Measurements from ENCODE around the gene DHX58. TPM values are rescaled to one million over a fixed set of nuclear protein-coding genes. Genes with fewer than 3 reads are reported as not detected.

Gene DHX58
- total and polyA plus RNA-seq, 10 donors: 20.9 to 41.2 (median 25.8) TPM

DNA sequence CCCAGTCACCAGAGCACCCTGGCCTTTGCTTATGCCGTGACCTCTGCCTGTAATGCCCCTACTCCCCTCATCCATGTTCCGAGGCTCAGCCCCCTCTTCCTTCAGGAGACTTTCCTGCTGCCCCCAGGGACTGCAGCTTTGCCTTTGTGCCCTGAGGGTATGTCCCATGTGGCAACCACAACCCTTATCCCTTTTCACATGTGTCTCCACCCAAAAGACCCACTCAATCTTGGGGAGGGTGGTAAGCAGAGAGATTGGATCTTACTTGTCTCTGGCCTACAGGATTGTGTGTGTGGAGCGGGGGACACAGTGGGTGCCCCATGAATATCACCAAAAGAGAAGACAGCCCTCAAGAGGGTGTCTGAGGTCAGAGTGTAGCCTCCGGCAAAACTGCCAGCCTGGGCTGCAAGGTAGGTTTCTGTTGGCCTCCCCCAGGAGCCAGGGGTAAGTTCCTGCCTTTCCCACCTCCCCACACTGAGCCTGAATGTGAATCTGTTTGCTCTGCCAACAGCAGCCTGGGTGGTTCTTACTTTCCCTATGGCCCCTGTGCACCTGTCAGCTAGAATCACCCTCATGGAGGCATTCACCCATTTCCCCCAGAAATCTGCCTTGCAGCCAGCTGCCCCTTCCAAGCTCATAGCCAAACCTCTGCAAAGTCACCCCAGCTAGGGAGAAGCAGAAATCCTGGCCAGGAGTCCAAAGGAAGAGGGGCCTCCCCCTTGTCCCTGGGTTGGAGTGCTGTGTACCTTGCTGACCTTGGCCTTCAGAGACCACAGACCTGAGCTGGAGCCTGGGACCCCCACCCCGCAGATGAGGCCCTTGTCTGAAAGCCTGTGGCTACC is 50.6 kb downstream of the DHX58 start:
- Histone ChIP-seq H3K27ac (no peak overlapping the region), H3K9me3 (no peaks in the 10 kb centered on the region), H3K36me3 (no peaks in the 10 kb centered on the region), H3K4me1 (peaks cover 0 to 19% (median 4%) of the 10 kb centered on the region in 6 donors), H3K4me3 (no peak overlapping the region), H3K27me3 (replicated peaks in 1 of 7) (no peaks in the 10 kb centered on the region)
- DNase-seq: no peak
- 64 to 73% (median 69%) methylated on average over 4 to 5 of the region's 5 CpGs for WGBS, 5 donors
- intact Hi-C loops (cut with DNase I; ENCODE audit: low total_unique reads): no loop called here
- TF ChIP-seq POLR2A (IDR thresholded peaks at IDR 0.05) (no peak), POLR2AphosphoS5 (IDR thresholded peaks at IDR 0.05) (no peak)
- TF ChIP-seq, protein P1, sequence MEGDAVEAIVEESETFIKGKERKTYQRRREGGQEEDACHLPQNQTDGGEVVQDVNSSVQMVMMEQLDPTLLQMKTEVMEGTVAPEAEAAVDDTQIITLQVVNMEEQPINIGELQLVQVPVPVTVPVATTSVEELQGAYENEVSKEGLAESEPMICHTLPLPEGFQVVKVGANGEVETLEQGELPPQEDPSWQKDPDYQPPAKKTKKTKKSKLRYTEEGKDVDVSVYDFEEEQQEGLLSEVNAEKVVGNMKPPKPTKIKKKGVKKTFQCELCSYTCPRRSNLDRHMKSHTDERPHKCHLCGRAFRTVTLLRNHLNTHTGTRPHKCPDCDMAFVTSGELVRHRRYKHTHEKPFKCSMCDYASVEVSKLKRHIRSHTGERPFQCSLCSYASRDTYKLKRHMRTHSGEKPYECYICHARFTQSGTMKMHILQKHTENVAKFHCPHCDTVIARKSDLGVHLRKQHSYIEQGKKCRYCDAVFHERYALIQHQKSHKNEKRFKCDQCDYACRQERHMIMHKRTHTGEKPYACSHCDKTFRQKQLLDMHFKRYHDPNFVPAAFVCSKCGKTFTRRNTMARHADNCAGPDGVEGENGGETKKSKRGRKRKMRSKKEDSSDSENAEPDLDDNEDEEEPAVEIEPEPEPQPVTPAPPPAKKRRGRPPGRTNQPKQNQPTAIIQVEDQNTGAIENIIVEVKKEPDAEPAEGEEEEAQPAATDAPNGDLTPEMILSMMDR (IDR thresholded peaks at IDR 0.05 in 8 of 11, conservative IDR thresholded peaks at IDR 0.05 in 3 of 11): no peak

DNA sequence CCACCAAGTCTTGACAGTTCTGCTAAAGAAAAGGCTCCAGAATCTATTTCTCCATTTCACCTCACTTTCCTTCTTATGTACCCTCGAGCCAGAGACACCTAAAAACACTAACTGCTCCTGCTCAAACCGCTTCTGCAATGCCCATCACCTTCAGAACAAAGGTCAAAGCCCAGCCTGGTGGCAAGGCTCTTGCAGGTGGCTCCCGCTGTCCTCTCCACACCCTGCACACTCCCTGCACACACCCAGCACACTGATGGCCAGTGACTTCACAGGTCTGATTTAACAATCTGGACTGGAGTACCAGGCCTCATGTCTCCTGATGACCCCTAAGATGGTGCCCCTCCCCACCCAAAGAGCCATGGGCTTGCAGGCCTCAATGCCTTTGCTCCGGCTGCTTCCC is 52.3 kb downstream of the DHX58 start:
- no peaks in the 10 kb centered on the region for H3K36me3 ChIP-seq
- H3K4me1 ChIP-seq: peaks cover 0 to 19% (median 4%) of the 10 kb centered on the region in 6 donors
- H3K4me3 ChIP-seq: no peak overlapping the region
- TF ChIP-seq, protein P1 (IDR thresholded peaks at IDR 0.05 in 8 of 11, conservative IDR thresholded peaks at IDR 0.05 in 3 of 11): no peak
- TF ChIP-seq POLR2A (IDR thresholded peaks at IDR 0.05): no peak
- TF ChIP-seq POLR2AphosphoS5 (IDR thresholded peaks at IDR 0.05): no peak
- peaks cover 0 to 4% (median 0%) of the 10 kb centered on the region in 8 donors for H3K9me3 ChIP-seq
- H3K27ac ChIP-seq: no peak overlapping the region
- WGBS, 5 donors: 77 to 89% (median 77%) methylated on average over 4 of the region's 4 CpGs
- peaks cover 0 to 10% (median 0%) of the 10 kb centered on the region in 7 donors for H3K27me3 ChIP-seq (replicated peaks in 1 of 7)
- intact Hi-C loops (cut with DNase I; ENCODE audit: low total_unique reads): no loop called here
- DNase-seq: no peak

DNA sequence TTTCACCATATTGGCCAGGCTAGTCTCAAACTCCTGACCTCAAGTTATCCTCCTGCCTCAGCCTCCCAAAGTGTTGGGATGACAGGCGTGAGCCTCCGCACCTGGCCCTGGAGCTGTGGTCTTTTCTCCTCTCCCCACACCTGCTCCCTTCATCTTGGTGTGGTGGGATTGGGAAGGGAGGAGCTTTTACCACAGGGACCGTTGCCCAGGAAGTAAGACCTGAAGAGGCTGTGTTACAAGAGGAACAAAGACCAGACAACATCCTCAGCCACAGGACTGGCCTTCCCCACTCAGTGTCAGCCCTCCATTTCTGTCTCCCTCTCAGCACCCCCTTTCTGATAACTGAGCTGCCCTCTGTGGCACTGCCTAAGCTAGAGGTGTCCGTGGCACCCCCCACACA is 52.7 kb downstream of the DHX58 start:
- Histone ChIP-seq H3K4me3 (no peak overlapping the region), H3K27ac (no peak overlapping the region), H3K36me3 (no peaks in the 10 kb centered on the region), H3K4me1 (peaks cover 0 to 19% (median 4%) of the 10 kb centered on the region in 6 donors), H3K27me3 (replicated peaks in 1 of 7) (peaks cover 0 to 14% (median 0%) of the 10 kb centered on the region in 7 donors), H3K9me3 (peaks cover 0 to 4% (median 0%) of the 10 kb centered on the region in 8 donors)
- intact Hi-C loops (cut with DNase I; ENCODE audit: low total_unique reads): no loop called here
- 53 to 55% (median 55%) methylated on average over 4 of the region's 4 CpGs for WGBS, 5 donors
- TF ChIP-seq POLR2AphosphoS5 (IDR thresholded peaks at IDR 0.05): no peak
- no peak for TF ChIP-seq POLR2A (IDR thresholded peaks at IDR 0.05)
- TF ChIP-seq, protein P1 (IDR thresholded peaks at IDR 0.05 in 8 of 11, conservative IDR thresholded peaks at IDR 0.05 in 3 of 11): no peak
- no peak for DNase-seq

DNA sequence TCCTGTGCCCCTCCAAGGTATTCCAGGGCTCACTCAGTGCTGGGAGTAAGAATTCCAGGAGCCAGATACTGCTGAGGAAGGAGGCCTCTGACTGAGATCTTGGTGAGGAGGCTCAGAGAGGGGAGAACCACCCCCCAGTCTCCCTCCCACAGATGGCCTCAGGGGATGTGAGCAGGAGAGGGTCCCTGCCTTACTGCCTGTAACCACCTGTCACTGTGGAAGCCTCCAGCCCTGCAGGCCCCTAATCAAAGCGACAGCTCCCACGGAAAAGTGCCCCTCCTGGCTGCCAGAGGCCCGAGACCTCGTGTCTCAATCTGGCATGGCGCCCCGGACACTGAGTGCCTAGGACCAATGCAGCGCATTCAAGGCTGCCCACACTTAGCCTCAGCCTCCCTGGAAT is 54.5 kb downstream of the DHX58 start:
- 68 to 84% (median 72%) methylated on average over 4 to 7 of the region's 7 CpGs for WGBS, 5 donors
- Histone ChIP-seq H3K4me3 (no peak overlapping the region), H3K27me3 (replicated peaks in 1 of 7) (peaks cover 0 to 32% (median 0%) of the 10 kb centered on the region in 7 donors), H3K27ac (no peak overlapping the region), H3K36me3 (no peaks in the 10 kb centered on the region), H3K9me3 (peaks cover 0 to 4% (median 0%) of the 10 kb centered on the region in 8 donors), H3K4me1 (peaks cover 0 to 3% (median 0%) of the 10 kb centered on the region in 6 donors)
- intact Hi-C loops (cut with DNase I; ENCODE audit: low total_unique reads): no loop called here
- DNase-seq: no peak
- TF ChIP-seq, protein P1 (IDR thresholded peaks at IDR 0.05 in 8 of 11, conservative IDR thresholded peaks at IDR 0.05 in 3 of 11): no peak
- no peak for TF ChIP-seq POLR2A (IDR thresholded peaks at IDR 0.05)
- no peak for TF ChIP-seq POLR2AphosphoS5 (IDR thresholded peaks at IDR 0.05)

Data from spleen (tissue), 11 donors.